GM12878 (cell line): ENCODE results near the gene FAM83D. TPM values are rescaled to one million over a fixed set of nuclear protein-coding genes. Genes with fewer than 3 reads are reported as not detected.

Source experiments
- ATAC-seq: fragments of 200-7000 bp; cut with Tn5 transposase; 3 replicates; pipeline ENCODE4 v1.9.1; 2020; ENCODE audit warnings: mild to moderate bottlenecking, moderate library complexity
- BruUV-seq: library from RNA; stranded (reverse); fragments of 400-500 nt; replicated peaks from 2 replicates; lab custom pipeline; 2021; lab: Mats Ljungman, UMichigan
- CTCF ChIA-PET: fragments of 300-600 bp; sonication (Branson Sonifier 250); formaldehyde crosslinking; extraction: SDS; loops from one replicate; lab custom pipeline; 2021; ENCODE audit warnings: inconsistent platforms; lab: Yijun Ruan, JAX
- POLR2A ChIA-PET: fragments of 350-600 bp; formaldehyde crosslinking; extraction: SDS; loops from one replicate; lab custom pipeline; 2021; ENCODE audit warnings: inconsistent platforms; lab: Charles Lee
- RAD21 ChIA-PET: fragments of 300-600 bp; sonication (Branson Sonifier 250); formaldehyde crosslinking; loops from one replicate; lab custom pipeline; 2023; ENCODE audit warnings: antibody characterized with exemption; ENCODE audit not compliant: unreplicated experiment; lab: Charles Lee
- SMC1A ChIA-PET: fragments of 300-600 bp; sonication (Branson Sonifier 250); formaldehyde crosslinking; loops from one replicate; lab custom pipeline; 2023; ENCODE audit not compliant: unreplicated experiment, uncharacterized antibody; lab: Charles Lee
- DNase-seq: peaks from one replicate; pipeline ENCODE4 v3.0.0-alpha.2; 2011; ENCODE audit warnings: low read depth, low spot score
- FAIRE-seq: peaks from 3 replicates; lab custom pipeline; 2011; peaks lifted over from hg19 to GRCh38; lab: Jason Lieb, UNC
- H2AFZ ChIP-seq: 2 replicates; pipeline ENCODE4 v1.6.0; 2011; ENCODE audit warnings: low read depth, low read length, control low read depth; ENCODE audit not compliant: control insufficient read depth
- H3K27ac ChIP-seq: 2 replicates; pipeline ENCODE4 v1.5.1; 2011; ENCODE audit warnings: control low read depth; ENCODE audit not compliant: control insufficient read depth, insufficient read depth
- H3K27me3 ChIP-seq, 2 experiments: replicated peaks in 1 of 2; 2 replicates each; pipeline versions ENCODE4 v1.6.0 to v1.6.1; 2011; ENCODE audit warnings: low read length in 1 of 2; ENCODE audit not compliant: control insufficient read depth in 2 of 2, insufficient read depth in 2 of 2
- H3K36me3 ChIP-seq, 2 experiments: 2 replicates each; pipeline ENCODE4 v1.5.1; 2011; ENCODE audit warnings: low read length in 1 of 2; ENCODE audit not compliant: control insufficient read depth in 2 of 2, insufficient read depth in 2 of 2
- H3K4me1 ChIP-seq: 2 replicates; pipeline ENCODE4 v1.6.1; 2011; ENCODE audit warnings: mild to moderate bottlenecking, low read length, moderate library complexity, mixed read lengths; ENCODE audit not compliant: control insufficient read depth, insufficient read depth
- H3K4me2 ChIP-seq: 2 replicates; pipeline ENCODE4 v1.6.0; 2011; ENCODE audit warnings: control low read depth; ENCODE audit not compliant: control insufficient read depth, insufficient read depth
- H3K4me3 ChIP-seq: fragments of 200-600 bp; sonication (generic); 2 replicates; pipeline ENCODE4 v1.5.1; 2016
- H3K79me2 ChIP-seq: 2 replicates; pipeline ENCODE4 v1.6.0; 2011; ENCODE audit warnings: low read length; ENCODE audit not compliant: control insufficient read depth, insufficient read depth
- H3K9ac ChIP-seq: 2 replicates; pipeline ENCODE4 v1.8.0; 2011; ENCODE audit warnings: low read length, control low read depth, mixed read lengths; ENCODE audit not compliant: control insufficient read depth, insufficient read depth
- H3K9me3 ChIP-seq: replicated peaks from 3 replicates; pipeline ENCODE4 v1.5.1; 2011; ENCODE audit warnings: mild to moderate bottlenecking, low read length; ENCODE audit not compliant: control insufficient read depth, insufficient read depth
- H4K20me1 ChIP-seq: 2 replicates; pipeline ENCODE4 v1.6.0; 2011; ENCODE audit not compliant: control insufficient read depth, insufficient read depth
- POLR2A ChIP-seq: IDR thresholded peaks from 2 replicates; pipeline ENCODE4 v1.6.1; 2011; ENCODE audit warnings: low read depth, mild to moderate bottlenecking, low read length
- WGBS: methylation state at CpG from one replicate; pipeline ENCODE4 v1.1.6; 2016; ENCODE audit warnings: low lambda C conversion rate; ENCODE audit not compliant: insufficient replicate concordance, insufficient coverage; ENCODE audit errors: missing lambda C conversion rate; 5-methylcytosine and 5-hydroxymethylcytosine counted together
- in situ Hi-C: fragments of 300-500 bp; cut with MboI; formaldehyde crosslinking; loops from 9 replicates; pipeline ENCODE4 v1.14.3; 2018; ENCODE audit warnings: mixed read lengths
- intact Hi-C: fragments of 100-400 bp; cut with micrococcal nuclease; formaldehyde crosslinking; loops from one replicate; pipeline ENCODE4 v1.14.2; 2022; ENCODE audit not compliant: unreplicated experiment
- polyA plus RNA-seq, 11 experiments: library from polyadenylated mRNA; depleted of rRNA in 4 of 11; unstranded in 6 of 11; stranded (reverse) in 5 of 11; fragments of >200 nt; fragmentation: Nextera tagmentation in 4 of 11; fragmentation: Illumina TruSeq in 1 of 11; extraction: Ambion mirVana in 4 of 11; extraction: Trizol in 1 of 11; gene quantifications; 1 replicate in 1 of 11; 2 replicates in 10 of 11; pipeline versions ENCODE4 v1.2.1 to v1.2.3, GENCODE V29; 2011 to 2016; ENCODE audit warnings: inconsistent platforms in 2 of 11, missing spikeins in 2 of 11, low read depth in 1 of 11
- total RNA-seq, 4 experiments: library from RNA; depleted of rRNA in 3 of 4; stranded (reverse); fragments of >200 nt in 3 of 4; fragmentation: Illumina TruSeq in 1 of 4; extraction: Trizol in 1 of 4; gene quantifications; 2 replicates each; pipeline versions ENCODE4 v1.2.1 to v1.2.3, GENCODE V29; 2013 to 2021
- TF ChIP-seq, protein P1 (sequence below): IDR thresholded peaks from 2 replicates; pipeline ENCODE4 v1.6.1; 2012; ENCODE audit warnings: improper control_type of control experiment, low read depth, low read length; ENCODE audit not compliant: insufficient replicate concordance

FAM83D gene
- total and polyA plus RNA-seq, 10 of the 15 experiments (the other 5 are each of a cell fraction or from before 2014, with no cell fraction given) = 4.5 to 34.8 (median 19.2) TPM

DNA sequence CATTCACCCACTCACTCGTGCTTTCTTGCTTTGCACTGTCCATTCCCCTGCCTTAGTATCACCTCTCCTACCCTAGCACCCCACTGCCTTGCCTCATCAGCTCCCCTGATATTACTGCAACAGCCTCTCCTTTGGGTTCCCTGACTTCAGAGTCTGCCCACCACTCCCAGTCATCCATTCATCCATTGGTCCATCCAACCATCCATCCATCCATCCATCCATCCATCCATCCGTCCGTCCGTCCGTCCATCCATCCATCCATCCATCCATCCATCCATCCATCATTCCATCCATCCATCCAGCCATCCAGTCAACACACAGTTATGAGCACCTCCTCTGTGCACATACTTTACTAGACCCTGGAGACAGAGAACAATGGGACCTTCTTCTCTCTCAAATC is 22.9 kb upstream of the FAM83D start:
- no peaks in the 10 kb centered on the region for H3K79me2 ChIP-seq
- in situ Hi-C loops (no loop called here), intact Hi-C loops (no loop called here)
- no peak for DNase-seq
- ChIA-PET CTCF (no interaction called here), RAD21 (no interaction called here), POLR2A (no interaction called here), SMC1A (interaction anchor here (1.4 kb wide), 1 partner anchor 11 kb away, joined by 4 read pairs; no protein-coding TSS in a partner anchor)
- peaks cover 61 to 64% of the 10 kb centered on the region in 2 experiments for H3K36me3 ChIP-seq
- no peak overlapping the region for H3K4me3 ChIP-seq
- peak; percentile 27; the same call in 1 of the 2 replicates for TF ChIP-seq POLR2A
- TF ChIP-seq, protein P1, sequence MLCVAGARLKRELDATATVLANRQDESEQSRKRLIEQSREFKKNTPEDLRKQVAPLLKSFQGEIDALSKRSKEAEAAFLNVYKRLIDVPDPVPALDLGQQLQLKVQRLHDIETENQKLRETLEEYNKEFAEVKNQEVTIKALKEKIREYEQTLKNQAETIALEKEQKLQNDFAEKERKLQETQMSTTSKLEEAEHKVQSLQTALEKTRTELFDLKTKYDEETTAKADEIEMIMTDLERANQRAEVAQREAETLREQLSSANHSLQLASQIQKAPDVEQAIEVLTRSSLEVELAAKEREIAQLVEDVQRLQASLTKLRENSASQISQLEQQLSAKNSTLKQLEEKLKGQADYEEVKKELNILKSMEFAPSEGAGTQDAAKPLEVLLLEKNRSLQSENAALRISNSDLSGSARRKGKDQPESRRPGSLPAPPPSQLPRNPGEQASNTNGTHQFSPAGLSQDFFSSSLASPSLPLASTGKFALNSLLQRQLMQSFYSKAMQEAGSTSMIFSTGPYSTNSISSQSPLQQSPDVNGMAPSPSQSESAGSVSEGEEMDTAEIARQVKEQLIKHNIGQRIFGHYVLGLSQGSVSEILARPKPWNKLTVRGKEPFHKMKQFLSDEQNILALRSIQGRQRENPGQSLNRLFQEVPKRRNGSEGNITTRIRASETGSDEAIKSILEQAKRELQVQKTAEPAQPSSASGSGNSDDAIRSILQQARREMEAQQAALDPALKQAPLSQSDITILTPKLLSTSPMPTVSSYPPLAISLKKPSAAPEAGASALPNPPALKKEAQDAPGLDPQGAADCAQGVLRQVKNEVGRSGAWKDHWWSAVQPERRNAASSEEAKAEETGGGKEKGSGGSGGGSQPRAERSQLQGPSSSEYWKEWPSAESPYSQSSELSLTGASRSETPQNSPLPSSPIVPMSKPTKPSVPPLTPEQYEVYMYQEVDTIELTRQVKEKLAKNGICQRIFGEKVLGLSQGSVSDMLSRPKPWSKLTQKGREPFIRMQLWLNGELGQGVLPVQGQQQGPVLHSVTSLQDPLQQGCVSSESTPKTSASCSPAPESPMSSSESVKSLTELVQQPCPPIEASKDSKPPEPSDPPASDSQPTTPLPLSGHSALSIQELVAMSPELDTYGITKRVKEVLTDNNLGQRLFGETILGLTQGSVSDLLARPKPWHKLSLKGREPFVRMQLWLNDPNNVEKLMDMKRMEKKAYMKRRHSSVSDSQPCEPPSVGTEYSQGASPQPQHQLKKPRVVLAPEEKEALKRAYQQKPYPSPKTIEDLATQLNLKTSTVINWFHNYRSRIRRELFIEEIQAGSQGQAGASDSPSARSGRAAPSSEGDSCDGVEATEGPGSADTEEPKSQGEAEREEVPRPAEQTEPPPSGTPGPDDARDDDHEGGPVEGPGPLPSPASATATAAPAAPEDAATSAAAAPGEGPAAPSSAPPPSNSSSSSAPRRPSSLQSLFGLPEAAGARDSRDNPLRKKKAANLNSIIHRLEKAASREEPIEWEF = no peak
- BruUV-seq = no TSS peak
- no peaks in the 10 kb centered on the region; the same call in 2 of the 3 replicates for H3K9me3 ChIP-seq
- H3K4me1 ChIP-seq = no peaks in the 10 kb centered on the region
- no peak overlapping the region for H3K9ac ChIP-seq
- 77% methylated on average over 5 of the region's 5 CpGs for WGBS
- H4K20me1 ChIP-seq = no peaks in the 10 kb centered on the region
- H3K27me3 ChIP-seq = no peaks in the 10 kb centered on the region
- no peak for FAIRE-seq
- no peak overlapping the region for H3K27ac ChIP-seq
- no peak for ATAC-seq
- H3K4me2 ChIP-seq = no peak overlapping the region
- H2AFZ ChIP-seq = no peak overlapping the region
